KOPT-K1 (cell line): ENCODE measurements around the gene TMEM132D.
"Not testable (repeated sequence)": the region's sequence is repeated elsewhere in the genome, so short reads cannot be mapped to it uniquely, and the experiment has no call there.

ENCODE experiments used
- H3K27ac ChIP-seq: fragments of 200-600 bp; sonication (generic); 2 replicates; pipeline ENCODE4 v1.5.1; 2016; ENCODE audit warnings: antibody characterized with exemption, mild to moderate bottlenecking, low read depth, low read length; ENCODE audit not compliant: poor library complexity, severe bottlenecking
- H3K36me3 ChIP-seq: fragments of 200-600 bp; sonication (generic); 2 replicates; pipeline ENCODE4 v1.5.1; 2017; ENCODE audit warnings: antibody characterized with exemption, mild to moderate bottlenecking, low read length, moderate library complexity; ENCODE audit not compliant: insufficient read depth
- H3K9me3 ChIP-seq: fragments of 200-600 bp; sonication (generic); 2 replicates; pipeline ENCODE4 v1.5.1; 2017; ENCODE audit warnings: antibody characterized with exemption, low read length, mild to moderate bottlenecking; ENCODE audit not compliant: insufficient read depth, poor library complexity, severe bottlenecking

Gene TMEM132D

GRCh38 chr12:129899045-129899444 lies 4.8 kb downstream of the TMEM132D start:
- not testable (repeated sequence) for H3K27ac ChIP-seq, H3K9me3 ChIP-seq, H3K36me3 ChIP-seq

- Histone ChIP-seq H3K9me3 (no peaks in the 10 kb centered on the region), H3K27ac (no peak overlapping the region), H3K36me3 (0 out of 2 replicates have a peak, but pooled peaks cover 5% of the 10 kb centered on the region)
Observed at GRCh38 chr12:129893691-129894090, 10.1 kb downstream of the TMEM132D start.

- Histone ChIP-seq H3K27ac (no peak overlapping the region), H3K36me3 (0 out of 2 replicates have a peak, but pooled peaks cover 5% of the 10 kb centered on the region), H3K9me3 (no peaks in the 10 kb centered on the region)
Observed at GRCh38 chr12:129887101-129887500, 16.7 kb downstream of the TMEM132D start.

- H3K9me3 ChIP-seq: no peaks in the 10 kb centered on the region
- H3K36me3 ChIP-seq: 0 out of 2 replicates have a peak, but pooled peaks cover 5% of the 10 kb centered on the region
- no peak overlapping the region for H3K27ac ChIP-seq
Observed at GRCh38 chr12:129886541-129886940, 17.3 kb downstream of the TMEM132D start.

GRCh38 chr12:129885287-129885686 lies 18.5 kb downstream of the TMEM132D start:
- Histone ChIP-seq H3K36me3 (no peaks in the 10 kb centered on the region), H3K9me3 (peaks cover 2% of the 10 kb centered on the region), H3K27ac (no peak overlapping the region)

GRCh38 chr12:129877411-129877810 lies 26.4 kb downstream of the TMEM132D start:
- H3K36me3 ChIP-seq: no peaks in the 10 kb centered on the region
- peaks cover 8% of the 10 kb centered on the region for H3K9me3 ChIP-seq
- H3K27ac ChIP-seq: no peak overlapping the region

GRCh38 chr12:129873833-129874208 lies 30.0 kb downstream of the TMEM132D start:
- Histone ChIP-seq H3K27ac (no peak overlapping the region), H3K36me3 (no peaks in the 10 kb centered on the region), H3K9me3 (no peaks in the 10 kb centered on the region)

GRCh38 chr12:129873111-129873832 lies 30.6 kb downstream of the TMEM132D start:
- no peaks in the 10 kb centered on the region for H3K9me3 ChIP-seq
- no peaks in the 10 kb centered on the region for H3K36me3 ChIP-seq
- no peak overlapping the region for H3K27ac ChIP-seq

- no peaks in the 10 kb centered on the region for H3K36me3 ChIP-seq
- H3K9me3 ChIP-seq: no peaks in the 10 kb centered on the region
- no peak overlapping the region for H3K27ac ChIP-seq
Observed at GRCh38 chr12:129871991-129872972, 31.5 kb downstream of the TMEM132D start.

GRCh38 chr12:129870796-129871195 lies 33.0 kb downstream of the TMEM132D start:
- H3K27ac ChIP-seq: no peak overlapping the region
- peaks cover 3% of the 10 kb centered on the region for H3K9me3 ChIP-seq
- H3K36me3 ChIP-seq: no peaks in the 10 kb centered on the region

GRCh38 chr12:129870136-129870535 lies 33.7 kb downstream of the TMEM132D start:
- Histone ChIP-seq H3K9me3 (peaks cover 7% of the 10 kb centered on the region), H3K27ac (no peak overlapping the region), H3K36me3 (no peaks in the 10 kb centered on the region)

GRCh38 chr12:129868575-129868974 lies 35.2 kb downstream of the TMEM132D start:
- H3K36me3 ChIP-seq: no peaks in the 10 kb centered on the region
- no peak overlapping the region for H3K27ac ChIP-seq
- peaks cover 7% of the 10 kb centered on the region for H3K9me3 ChIP-seq

GRCh38 chr12:129863938-129864337 lies 39.9 kb downstream of the TMEM132D start:
- Histone ChIP-seq H3K36me3 (no peaks in the 10 kb centered on the region), H3K27ac (no peak overlapping the region), H3K9me3 (peaks cover 7% of the 10 kb centered on the region)

- H3K27ac ChIP-seq: no peak overlapping the region
- H3K36me3 ChIP-seq: no peaks in the 10 kb centered on the region
- H3K9me3 ChIP-seq: peaks cover 7% of the 10 kb centered on the region
Observed at GRCh38 chr12:129862561-129863175, 41.2 kb downstream of the TMEM132D start.

GRCh38 chr12:129861951-129862350 lies 41.9 kb downstream of the TMEM132D start:
- Histone ChIP-seq H3K9me3 (peaks cover 7% of the 10 kb centered on the region), H3K36me3 (no peaks in the 10 kb centered on the region), H3K27ac (no peak overlapping the region)
